AML-193 (cell line): ENCODE measurements around the gene DUS2.
"Not testable (repeated sequence)": the region's sequence is repeated elsewhere in the genome, so short reads cannot be mapped to it uniquely, and the experiment has no call there.

Source experiments
- DNase-seq, 2 experiments: peaks; one replicate each; lab custom pipeline; 2025; lab: John Stamatoyannopoulos, UW

The DUS2 gene

DNA sequence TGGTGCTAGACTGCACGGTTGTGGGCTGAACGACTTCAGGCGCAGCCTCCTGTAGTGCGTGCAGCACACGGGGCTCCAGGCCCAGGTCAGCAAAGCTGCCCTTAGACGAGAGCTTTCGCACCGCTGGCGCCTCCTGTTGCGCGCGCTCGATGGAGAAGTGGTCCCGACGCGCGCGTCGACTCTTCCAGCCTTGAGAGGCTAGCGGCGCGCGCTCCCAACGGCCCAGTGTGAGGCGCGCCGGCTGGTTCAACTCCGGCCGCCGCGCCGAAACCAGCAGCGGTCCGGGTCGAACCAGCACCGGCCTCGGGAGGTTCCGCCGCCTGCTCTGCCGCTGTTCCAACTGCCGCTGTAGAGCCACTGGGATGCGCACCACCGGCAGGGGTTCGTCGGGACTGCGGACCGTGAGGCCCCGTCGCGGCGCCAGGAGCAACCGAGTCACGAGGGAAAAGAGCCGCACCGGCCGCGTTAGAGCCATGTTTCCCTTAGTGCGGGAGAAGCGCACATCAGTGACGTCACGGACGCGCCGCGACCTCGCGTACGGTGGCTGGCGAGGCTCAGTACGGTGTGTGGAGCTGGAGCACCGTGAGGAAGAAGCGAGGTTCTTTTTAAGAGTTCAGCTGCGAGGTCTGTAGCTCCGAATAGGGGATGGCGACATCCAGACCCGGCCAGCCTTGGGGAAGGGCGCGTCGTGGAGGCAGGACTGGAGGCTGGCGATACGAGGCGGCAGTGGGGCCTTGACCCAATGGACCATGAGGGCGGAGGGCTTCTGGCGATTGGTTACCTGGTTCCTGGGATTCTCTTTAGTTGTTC is at the start of gene DUS2, which contains the start of gene DDX28:
Gene DUS2 (plus strand): TSS at position 557 of the 810 bp plus-strand sequence. CDS start 14,740 bp downstream, outside the sequence.
Gene DDX28 (minus strand): TSS at position 505 of the 810 bp plus-strand sequence. CDS start 30 bp downstream, at position 475.
- DNase-seq, result peak; percentile 58 to 72

DNA sequence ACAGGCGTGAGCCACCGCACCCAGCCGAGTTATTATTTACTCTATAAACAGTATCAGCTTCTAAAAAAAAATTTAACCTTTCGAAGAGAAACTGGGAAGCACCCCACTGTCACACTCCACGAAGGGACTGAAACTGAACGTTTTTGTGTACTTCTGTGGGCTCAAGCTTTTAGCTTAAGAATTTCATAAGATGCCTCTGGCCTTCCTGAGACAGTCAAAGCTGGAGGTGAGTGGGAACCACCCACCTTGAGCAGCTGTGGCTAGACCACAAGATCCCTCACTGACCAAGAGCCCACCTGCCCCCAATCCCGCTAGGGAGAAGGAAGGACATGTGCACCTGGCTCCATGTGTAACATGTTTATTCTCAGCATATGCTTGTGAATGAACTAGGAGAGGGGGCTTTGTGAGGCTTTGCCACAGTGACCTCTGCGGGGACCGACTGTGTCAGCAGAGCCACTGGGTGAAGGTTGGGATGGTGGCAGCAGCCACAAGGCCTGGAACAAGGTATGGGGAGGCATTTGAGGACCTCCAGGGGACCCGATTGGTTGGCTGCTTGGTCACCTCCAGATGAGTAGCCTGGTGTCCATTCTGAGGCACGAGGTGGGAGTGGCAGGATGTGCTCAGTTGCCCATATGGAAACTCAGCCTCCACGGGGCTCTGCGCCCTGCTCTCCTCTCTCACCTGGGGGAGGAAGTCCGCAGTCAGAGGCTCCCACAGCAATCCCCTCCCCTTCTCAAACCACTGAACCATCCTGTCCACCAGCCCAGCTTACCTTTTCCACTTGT is 47.6 kb upstream of the DUS2 start:
- no peak for DNase-seq

DNA sequence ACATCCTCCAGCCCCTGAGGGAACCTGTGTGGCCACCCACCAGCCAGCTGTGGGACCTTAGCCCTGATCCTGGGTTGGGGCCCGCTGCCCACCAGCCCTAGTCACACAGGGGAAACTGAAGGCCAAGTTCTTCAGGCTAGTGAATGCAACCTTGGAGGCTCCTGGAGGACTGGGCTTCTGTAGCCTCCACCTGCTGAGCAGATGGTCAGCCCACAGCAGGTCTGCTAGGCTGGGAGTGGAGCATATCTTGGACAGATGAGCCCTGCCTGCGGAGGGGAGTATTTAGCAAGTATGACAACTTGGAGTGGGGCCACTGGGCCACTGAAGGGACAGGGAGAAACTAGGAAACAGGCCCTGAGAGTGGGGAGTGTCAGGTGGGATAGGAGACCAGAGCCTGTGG is 46.9 kb upstream of the DUS2 start:
- DNase-seq, result no peak

DNA sequence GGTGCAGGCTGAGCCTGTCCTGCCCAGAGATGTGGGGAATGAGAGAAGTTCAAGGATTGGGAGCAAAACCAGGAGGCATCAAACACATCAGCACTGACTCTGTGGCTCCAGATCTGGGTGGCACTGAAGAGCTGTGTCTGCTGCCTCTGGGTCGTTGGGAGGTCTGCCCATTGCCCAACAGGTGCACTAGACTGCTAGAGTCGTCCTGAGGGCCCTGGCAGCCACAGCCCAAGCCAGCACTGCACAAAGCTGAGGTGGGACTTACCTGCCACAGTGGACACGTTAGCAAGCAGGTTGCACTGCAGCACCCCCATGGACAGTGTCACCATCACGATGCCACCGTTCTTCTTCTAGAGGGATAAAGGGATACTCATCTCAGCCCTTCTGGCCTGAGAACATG is 46.1 kb upstream of the DUS2 start:
- no peak for DNase-seq

DNA sequence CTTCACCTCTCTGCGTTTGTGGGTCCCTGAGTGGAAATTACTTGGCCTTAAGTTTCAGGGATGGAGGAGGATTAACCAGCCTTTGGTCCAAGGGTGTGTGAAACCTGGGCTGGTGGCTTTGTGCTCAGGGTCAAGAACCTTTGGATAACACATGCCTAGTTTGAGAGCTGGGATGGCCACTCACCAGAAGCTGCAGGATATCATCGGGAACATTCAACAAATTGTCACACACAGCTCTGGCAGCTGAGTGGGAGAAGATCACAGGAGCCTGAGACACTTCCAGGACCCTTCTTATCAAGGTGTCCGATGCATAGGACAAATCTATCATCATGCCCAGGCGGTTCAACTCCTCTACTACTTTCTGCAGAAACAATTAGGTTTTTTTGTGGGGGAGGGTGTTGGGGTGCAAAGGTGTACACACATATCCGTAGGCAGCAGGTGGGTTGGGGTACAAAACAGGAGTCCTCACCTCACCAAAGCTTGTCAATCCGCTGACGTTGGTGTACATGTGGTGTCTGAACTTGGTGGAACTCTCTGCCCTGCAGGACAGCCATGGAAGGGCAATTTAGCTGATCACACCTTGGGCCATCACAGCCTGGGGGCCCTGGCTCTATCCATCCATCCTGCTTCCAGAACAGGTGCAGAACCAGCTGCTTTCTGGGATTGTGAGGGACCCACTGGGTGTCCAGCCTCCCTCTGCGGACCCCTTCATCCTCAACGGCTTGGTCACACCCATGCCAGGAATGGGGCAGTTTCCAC is 45.4 kb upstream of the DUS2 start:
- DNase-seq, result no peak

DNA sequence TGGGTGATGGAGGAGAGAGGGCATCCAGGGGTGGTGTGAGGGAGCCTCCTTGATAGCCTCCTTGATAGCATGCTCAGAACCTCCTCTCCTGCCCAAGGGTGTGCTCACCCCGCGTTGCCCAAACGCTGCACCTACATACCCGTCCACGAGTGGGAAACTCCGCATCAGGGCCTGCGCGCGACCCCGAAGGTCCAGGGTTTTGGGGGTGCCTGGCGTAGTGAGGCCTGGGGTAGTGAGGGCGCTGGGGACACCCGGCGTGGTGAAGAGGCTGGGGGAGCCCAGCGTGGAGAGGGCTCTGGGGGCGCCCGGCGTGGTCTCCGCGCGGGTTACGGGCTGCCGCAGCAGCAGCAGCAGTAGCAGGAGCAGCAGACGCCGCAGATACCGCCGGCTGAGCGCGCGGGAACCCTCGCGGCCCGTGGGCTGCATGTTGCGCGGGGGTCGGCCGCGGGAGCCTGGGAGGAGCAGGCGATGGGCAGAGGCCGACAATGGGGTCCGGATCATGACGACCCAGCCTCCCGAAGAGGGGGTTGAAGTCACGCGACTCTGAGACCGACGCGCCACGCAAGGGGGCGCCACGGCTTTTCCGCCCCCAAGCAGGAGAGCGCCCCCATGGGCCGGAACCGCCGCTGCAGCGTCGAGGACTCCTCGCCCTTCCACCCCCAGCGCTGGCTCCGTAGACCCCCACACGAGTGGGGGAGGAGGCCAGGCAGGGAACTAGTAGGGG is 43.0 kb upstream of the DUS2 start, which contains the start of gene DPEP3:
Gene DPEP3 (minus strand): TSS at position 545 of the 724 bp plus-strand sequence. CDS start 119 bp downstream, at position 426.
- no peak for DNase-seq

DNA sequence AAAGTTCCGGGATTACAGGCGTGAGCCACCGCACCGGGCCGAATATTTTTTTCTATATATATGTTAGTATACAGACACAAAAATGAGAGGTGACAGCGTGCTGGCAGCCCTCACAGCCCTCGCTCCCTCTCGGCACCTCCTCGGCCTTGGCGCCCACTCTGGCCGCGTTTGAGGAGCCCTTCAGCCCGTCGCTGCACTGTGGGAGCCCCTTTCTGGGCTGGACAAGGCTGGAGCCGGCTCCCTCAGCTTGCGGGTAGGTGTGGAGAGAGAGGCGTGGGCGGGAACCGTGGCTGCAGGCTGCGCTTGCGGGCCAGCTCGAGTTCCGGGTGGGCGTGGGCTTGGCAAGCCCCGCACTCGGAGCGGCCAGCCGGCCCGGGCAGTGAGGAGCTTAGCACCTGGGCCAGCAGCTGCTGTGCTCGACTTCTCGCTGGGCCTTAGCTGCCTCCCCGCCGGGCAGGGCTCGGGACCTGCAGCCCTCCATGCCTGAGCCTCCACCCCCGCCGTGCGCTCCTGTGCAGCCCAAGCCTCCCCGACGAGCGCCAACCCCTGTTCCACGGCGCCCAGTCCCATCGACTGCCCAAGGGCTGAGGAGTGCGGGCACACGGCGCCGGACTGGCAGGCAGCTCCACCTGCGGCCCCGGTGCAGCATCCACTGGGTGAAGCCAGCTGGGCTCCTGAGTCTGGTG is 40.9 kb upstream of the DUS2 start:
- no peak for DNase-seq

DNA sequence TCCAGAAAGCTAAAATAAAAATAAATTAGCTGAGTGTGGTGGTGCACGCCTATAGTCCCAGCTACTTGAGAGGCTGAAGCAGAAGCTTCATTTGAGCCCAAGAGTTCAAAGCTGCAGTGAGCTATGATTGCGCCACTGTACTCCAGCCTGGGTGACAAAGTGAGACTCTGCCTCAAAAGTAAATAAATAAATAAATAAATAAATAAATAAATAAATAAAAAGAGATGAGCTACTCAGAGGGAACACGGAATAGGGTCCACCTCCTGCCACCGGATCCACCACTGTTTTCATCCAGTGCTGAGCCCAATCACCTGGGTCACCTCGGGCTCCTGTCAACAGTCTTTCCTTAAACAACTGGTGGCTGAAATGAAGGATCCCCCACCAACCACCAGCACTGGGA is 36.1 kb upstream of the DUS2 start:
- DNase-seq, result no peak

DNA sequence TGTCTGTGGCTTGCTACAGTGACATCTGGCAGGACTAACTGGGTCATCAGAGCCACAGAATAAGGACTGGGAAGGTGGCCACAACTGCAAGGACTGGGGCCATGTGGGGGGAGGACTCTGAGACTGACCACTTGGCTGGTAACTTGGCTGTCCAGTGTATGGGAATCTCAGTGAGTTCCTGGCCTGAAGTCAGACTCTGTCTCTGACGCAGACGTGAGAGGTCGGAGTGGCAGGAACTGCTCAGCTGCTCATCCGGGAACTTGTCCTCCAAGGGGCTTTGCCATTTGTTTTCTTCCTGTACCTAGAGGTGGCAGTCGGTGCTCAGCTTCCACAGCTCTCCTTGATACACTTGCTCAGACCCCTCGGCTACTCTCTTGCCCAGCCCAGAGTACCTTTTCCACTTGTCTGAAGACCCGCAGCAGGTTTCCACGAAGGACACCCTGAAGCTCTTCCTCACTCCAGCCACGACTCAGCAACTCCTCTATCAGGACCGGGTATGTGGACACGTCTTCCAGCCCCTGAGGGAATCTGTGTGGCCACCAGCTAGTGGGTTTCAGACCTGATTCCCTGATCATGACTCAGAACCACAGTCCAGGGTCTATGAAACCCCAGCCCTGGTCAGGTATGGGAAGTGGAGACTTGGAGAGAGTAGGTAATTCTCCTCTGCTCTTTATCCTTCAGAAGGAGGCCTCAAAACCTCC is 35.5 kb upstream of the DUS2 start:
- no peak for DNase-seq

DNA sequence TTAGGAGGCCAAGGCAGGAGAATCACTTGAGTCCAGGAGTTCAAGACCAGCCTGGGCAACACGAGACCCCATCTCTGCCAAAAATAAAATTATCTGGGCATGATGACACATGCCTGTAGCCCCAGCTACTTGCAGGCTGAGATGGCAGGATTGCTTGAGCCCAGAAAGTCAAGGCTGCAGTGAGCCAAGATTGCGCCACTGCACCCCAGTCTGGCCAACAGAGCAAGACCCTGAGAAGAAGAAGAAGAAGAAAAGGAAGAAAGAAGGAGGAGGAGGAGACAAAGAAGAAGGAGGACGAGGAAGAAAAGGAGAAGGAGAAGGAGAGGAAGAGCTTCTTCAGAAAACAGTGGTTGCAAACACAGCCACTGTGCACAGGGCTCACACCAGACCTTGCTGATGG is 34.4 kb upstream of the DUS2 start:
- no peak for DNase-seq

DNA sequence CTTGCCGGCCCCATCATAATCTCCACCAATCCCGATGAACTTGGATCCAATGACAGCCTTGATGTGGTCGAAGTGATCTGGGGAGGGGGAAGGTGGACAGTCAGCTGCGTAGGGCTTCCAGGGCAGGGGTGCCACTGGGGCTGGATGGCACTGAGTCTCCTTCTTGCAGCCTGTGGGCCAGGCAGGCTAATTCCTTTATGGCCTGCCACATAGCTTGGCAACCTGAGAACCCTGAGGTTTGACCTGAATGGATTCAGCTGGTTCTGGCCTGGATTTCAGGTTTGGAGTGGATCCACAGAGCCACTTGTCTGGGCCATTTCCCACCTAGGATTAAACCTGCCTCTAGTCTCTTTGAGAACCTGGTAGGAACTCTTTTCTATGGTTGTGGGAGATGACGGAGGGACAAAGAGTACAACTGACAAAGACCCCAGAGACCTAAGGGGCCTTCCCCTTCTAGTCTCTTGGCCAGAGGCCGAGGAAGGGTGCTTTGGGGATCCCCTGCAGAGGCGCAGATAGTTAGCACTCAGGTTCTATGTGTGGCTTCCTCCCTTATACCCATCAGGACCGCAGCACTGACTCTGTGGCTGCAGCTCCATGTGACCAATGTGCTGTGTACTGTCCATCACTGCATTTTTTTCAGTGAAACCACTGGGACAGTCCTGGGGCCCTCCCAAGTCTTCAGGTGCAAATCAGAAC is 33.6 kb upstream of the DUS2 start:
- no peak for DNase-seq

DNA sequence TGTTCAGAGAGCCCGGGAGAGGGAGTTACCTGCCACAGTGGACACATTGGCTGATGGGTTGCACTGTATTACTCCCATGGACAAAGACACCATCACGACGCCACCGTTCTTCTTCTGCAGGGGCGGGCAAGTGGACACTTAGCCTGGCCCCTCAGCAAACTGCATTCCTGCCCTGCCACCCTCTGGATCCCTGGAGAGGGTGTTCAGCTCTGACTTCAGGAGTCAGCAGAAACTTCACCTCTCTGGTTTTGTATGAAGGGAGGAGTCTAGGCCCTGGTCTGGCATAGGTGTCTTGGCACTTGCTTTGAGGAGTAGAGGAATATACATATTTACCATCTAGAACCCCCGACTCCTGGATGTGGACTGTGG is 33.1 kb upstream of the DUS2 start:
- no peak for DNase-seq

DNA sequence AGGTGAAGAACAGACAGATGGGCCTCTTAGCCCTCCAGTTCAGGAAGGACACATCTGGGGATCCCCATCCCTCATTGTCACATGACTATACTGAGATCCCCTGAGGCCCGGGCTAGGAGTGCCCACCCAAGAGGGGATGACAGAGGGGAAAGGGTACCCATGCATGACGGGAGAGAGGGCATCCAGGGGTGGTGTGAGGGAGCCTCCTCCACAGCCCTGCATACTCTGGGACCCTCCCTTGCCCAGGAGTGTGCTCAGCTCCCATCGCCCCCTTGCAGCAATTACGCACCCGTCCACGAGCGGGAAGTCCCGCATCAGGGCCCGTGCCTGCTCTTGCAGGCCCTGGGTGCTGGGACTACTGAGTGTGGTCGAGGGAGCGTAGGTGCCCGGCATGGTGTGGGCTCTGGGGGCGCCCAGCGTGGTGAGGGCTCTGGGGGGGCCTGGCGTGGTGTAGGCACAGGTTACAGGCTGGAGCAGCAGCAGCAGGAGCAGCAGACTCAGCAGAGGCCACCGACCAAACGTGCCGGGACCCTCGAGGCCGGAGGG is 30.4 kb upstream of the DUS2 start:
- DNase-seq, result no peak

DNA sequence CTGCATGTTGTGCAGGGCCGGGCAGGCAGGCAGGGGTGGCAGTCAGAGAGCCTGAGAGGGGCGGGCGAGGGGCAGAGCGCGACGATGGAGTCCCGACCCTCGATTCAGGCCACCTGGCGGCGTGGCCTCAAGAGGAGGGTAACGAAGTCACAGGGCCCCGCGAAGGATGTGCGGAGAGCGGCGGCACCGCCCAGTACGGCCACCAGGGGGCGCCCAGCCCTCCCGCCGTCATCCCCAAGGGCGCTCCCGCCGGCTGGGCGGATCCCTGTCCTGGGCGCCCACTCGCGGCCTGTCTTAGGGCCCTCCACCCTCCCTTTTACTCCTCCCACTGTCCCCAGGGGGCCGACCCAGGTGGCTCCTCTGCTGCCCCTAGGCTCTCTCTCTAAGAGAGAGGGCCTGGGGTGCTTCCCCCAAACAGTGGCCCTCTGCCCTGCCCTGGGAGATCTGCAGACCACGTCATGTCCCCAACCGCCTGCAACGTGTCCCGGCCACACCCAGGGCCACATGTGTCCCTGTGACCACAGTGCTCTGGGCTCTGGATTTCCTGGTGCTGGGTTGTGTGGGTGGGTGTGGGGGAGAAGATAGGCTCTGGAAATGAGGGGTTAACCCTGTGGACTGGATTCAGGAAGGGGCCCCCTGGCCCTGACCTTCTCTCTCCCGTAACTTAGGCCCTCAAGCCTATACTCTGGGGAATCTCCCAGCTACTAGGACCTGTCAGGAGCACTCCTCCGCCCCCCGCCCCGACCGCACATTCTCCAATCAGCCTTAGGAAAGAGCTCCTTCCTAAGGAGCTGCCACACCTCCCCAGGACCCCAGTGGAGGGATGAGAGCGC is 29.7 kb upstream of the DUS2 start:
- DNase-seq, result peak; percentile 49 to 64

DNA sequence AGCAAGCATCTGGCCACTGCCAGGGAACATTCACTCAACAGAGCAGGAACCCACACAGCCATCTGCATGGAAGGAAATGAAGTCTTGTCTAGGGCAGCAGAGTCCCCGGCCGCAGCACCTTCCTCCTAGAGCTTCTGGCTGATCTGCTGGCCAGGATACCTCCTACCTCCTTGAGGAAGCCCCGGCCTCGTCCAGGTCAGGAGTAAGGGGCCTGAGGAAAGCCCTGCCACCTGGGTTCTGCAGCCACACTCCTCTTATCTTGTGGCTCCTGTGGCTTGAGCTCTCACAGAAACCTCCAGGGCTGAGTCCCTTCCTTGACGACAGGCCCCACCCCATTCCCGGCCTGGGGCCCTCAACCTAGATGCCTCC is 29.1 kb upstream of the DUS2 start:
- DNase-seq, result not testable (repeated sequence)

DNA sequence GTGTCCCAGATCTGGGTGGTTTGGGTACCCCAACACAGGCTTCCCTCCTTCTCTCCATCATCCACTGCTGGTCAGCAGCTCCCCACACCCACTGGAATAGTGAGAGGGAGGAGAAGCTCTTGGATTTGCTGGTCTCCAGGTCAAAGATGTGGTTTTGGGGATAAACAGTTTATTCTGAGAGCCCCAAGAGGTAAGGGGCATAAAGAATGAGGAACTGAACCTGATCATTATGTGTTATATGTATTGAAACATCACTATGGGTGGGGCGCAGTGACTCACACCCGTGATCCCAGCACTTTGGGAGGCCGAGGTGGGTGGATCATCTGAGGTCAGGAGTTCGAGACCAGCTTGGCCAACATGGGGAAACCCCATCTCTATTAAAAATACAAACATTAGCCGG is 27.7 kb upstream of the DUS2 start:
- DNase-seq, result no peak

DNA sequence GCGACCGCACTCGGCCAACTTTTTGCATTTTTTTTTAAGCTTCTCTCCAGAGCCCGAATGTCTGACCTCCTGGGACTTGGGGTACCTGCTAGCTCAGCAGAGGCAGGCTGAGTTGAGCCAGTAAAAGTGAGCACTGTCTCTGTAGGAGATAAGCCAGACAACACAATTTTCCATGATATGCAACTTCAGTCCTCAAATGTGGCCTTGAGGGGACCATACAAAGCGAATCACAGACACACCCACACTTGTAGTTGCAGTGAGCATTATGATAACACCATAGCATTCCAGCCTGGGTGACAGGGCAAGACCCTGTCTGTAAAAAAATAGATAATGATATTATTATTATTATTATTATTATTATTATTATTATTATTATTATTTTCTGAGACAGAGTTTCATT is 26.4 kb upstream of the DUS2 start:
- no peak for DNase-seq

DNA sequence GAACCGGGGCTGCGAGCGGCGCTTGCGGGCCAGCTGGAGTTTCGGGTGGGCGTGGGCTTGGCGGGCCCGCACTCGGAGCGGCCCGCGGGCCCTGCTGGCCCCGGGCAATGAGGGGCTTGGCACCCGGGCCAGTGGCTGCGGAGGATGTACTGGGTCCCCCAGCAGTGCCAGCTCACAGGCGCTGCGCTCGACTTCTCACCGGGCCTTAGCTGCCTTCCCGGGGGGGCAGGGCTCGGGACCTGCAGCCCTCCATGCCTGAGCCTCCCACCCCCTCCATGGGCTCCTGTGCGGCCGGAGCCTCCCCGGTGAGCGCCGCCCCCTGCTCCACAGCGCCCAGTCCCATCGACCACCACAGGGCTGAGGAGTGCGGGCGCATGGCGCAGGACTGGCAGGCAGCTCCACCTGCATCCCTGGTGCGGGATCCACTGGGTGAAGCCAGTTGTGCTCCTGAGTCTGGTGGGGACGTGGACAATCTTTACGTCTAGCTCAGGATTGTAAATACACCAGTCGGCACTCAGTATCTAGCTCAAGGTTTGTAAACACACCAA is 24.8 kb upstream of the DUS2 start:
- DNase-seq, result not testable (repeated sequence)
